Common myeloid progenitor, CD34-positive (primary cell): ENCODE results near the gene CRELD2.

Experiments
- CTCF ChIA-PET: fragments of 350-600 bp; sonication (Branson Sonifier 250); formaldehyde crosslinking; loops from one replicate; lab custom pipeline; 2021; ENCODE audit warnings: antibody characterized with exemption; lab: Charles Lee
- POLR2A ChIA-PET: fragments of 350-600 bp; sonication (Branson Sonifier 250); formaldehyde crosslinking; loops from one replicate; lab custom pipeline; 2021; ENCODE audit warnings: antibody characterized with exemption; lab: Charles Lee
- DNase-seq, 3 donors: peaks; one replicate each; pipeline versions ENCODE4 v3.0.0 to v3.0.0-alpha.2; 2013
- H3K27ac ChIP-seq, 2 experiments: 1 replicate in 1 of 2; 2 replicates in 1 of 2; pipeline ENCODE4 v1.7.0; 2013; ENCODE audit warnings: inconsistent platforms in 2 of 2, low read length in 2 of 2, mild to moderate bottlenecking in 2 of 2, low read depth in 1 of 2, moderate library complexity in 1 of 2; ENCODE audit not compliant: severe bottlenecking in 2 of 2, insufficient read depth in 1 of 2, poor library complexity in 1 of 2
- H3K27me3 ChIP-seq, 5 experiments: replicated peaks in 2 of 5; 1 replicate in 3 of 5; 2 replicates in 2 of 5; pipeline versions ENCODE4 v1.6.1 to v1.7.0; 2013; ENCODE audit warnings: low read length in 4 of 5, mild to moderate bottlenecking in 2 of 5, moderate library complexity in 2 of 5, inconsistent platforms in 1 of 5; ENCODE audit not compliant: insufficient read depth in 5 of 5, control insufficient read depth in 4 of 5
- H3K36me3 ChIP-seq, 4 experiments: 1 replicate in 2 of 4; 2 replicates in 2 of 4; pipeline versions ENCODE4 v1.6.1 to v1.7.0; 2013; ENCODE audit warnings: low read length in 3 of 4, control low read depth in 1 of 4, mild to moderate bottlenecking in 1 of 4; ENCODE audit not compliant: control insufficient read depth in 4 of 4, insufficient read depth in 4 of 4
- H3K4me1 ChIP-seq, 4 experiments: 1 replicate in 3 of 4; 2 replicates in 1 of 4; pipeline versions ENCODE4 v1.6.1 to v1.7.1; 2013; ENCODE audit warnings: low read length in 3 of 4, mild to moderate bottlenecking in 3 of 4, control low read depth in 1 of 4, inconsistent platforms in 1 of 4, moderate library complexity in 1 of 4; ENCODE audit not compliant: control insufficient read depth in 4 of 4, insufficient read depth in 4 of 4; ENCODE audit errors: control extremely low read depth in 1 of 4
- H3K4me3 ChIP-seq, 7 experiments: 1 replicate in 4 of 7; 2 replicates in 3 of 7; pipeline versions ENCODE4 v1.5.1 to v1.7.0; 2013; ENCODE audit warnings: mild to moderate bottlenecking in 7 of 7, low read length in 6 of 7, moderate library complexity in 6 of 7, inconsistent platforms in 2 of 7, low read depth in 2 of 7, control low read depth in 1 of 7; ENCODE audit not compliant: insufficient read depth in 4 of 7, control insufficient read depth in 1 of 7; ENCODE audit errors: extremely low read depth in 1 of 7
- H3K9me3 ChIP-seq, 5 experiments: 1 replicate in 4 of 5; 2 replicates in 1 of 5; pipeline versions ENCODE4 v1.6.1 to v1.7.1; 2013; ENCODE audit warnings: low read length in 4 of 5, mild to moderate bottlenecking in 2 of 5, inconsistent platforms in 1 of 5, low read depth in 1 of 5, moderate library complexity in 1 of 5; ENCODE audit not compliant: control insufficient read depth in 4 of 5, insufficient read depth in 2 of 5; ENCODE audit errors: control extremely low read depth in 1 of 5
- WGBS: methylation state at CpG from one replicate; pipeline ENCODE4 v1.1.5; 2013; ENCODE audit not compliant: insufficient coverage; 5-methylcytosine and 5-hydroxymethylcytosine counted together

The CRELD2 gene

DNA sequence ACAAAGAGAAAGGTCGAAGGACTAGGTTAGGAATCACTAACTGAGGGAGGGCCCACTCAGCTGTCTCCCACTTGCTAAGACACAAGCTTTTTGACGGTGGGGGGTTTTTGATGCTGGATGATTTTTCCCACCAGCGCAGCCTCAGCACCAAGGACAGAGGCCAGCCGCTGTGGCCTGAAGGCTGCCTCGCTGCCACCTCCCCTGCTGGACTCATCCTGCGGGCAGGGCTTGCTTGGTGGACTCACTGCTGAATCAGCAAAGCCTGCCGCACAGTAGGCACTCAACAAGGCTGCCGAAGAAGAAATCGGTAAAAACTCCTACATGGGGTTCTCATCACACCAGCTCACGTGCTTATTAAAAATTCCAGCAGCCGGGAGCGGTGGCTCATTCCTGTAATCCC is 2.8 kb upstream of the CRELD2 start:
- POLR2A ChIA-PET: no interaction called here
- Histone ChIP-seq H3K27me3 (no peaks in the 10 kb centered on the region), H3K4me3 (no peak overlapping the region), H3K27ac (no peak overlapping the region), H3K4me1 (peaks cover 2 to 25% (median 18%) of the 10 kb centered on the region in 4 experiments), H3K9me3 (no peaks in the 10 kb centered on the region), H3K36me3 (peaks cover 0 to 36% (median 20%) of the 10 kb centered on the region in 4 experiments)
- CTCF ChIA-PET: interaction anchor here (1.8 kb wide), 1 partner anchor 15 kb away, joined by 4 read pairs; no protein-coding TSS in a partner anchor
- 89% methylated on average over 11 of the region's 12 CpGs for WGBS
- DNase-seq: no peak

DNA sequence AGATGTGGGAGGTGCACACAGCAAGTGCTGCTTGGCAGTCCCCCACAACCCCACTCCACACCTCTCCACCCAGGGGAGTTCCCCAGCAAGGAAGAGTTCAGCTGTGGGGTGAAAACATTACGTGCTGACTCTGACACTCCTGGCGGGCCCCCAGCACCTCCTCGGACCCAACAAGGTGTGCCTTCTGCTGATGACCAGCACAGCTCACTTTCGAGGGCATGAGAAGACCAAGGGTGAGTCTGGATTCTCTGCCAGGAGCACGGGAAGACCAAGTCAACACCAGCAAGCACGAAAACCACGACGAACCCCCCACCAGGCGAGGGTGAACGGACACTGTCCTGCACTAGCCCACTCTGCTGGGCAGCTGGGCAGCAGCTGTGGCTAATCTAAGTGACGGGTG is 1.6 kb upstream of the CRELD2 start:
- Histone ChIP-seq H3K27me3 (no peaks in the 10 kb centered on the region), H3K9me3 (no peaks in the 10 kb centered on the region), H3K27ac (no peak overlapping the region), H3K4me1 (peaks cover 2 to 25% (median 18%) of the 10 kb centered on the region in 4 experiments), H3K4me3 (peak overlapping the region in 2 of 7 experiments; percentile 12 to 89), H3K36me3 (peaks cover 0 to 40% (median 17%) of the 10 kb centered on the region in 4 experiments)
- POLR2A ChIA-PET: interaction anchor here (1.1 to 2.4 kb wide), 2 partner anchors 62 to 88 kb away, joined by 3 to 17 read pairs; no protein-coding TSS in a partner anchor
- no peak for DNase-seq
- CTCF ChIA-PET: interaction anchor here (0.6 to 0.9 kb wide), 2 partner anchors 56 to 134 kb away, joined by 3 to 4 read pairs; no protein-coding TSS in a partner anchor
- WGBS: 89% methylated on average over 11 of the region's 11 CpGs

DNA sequence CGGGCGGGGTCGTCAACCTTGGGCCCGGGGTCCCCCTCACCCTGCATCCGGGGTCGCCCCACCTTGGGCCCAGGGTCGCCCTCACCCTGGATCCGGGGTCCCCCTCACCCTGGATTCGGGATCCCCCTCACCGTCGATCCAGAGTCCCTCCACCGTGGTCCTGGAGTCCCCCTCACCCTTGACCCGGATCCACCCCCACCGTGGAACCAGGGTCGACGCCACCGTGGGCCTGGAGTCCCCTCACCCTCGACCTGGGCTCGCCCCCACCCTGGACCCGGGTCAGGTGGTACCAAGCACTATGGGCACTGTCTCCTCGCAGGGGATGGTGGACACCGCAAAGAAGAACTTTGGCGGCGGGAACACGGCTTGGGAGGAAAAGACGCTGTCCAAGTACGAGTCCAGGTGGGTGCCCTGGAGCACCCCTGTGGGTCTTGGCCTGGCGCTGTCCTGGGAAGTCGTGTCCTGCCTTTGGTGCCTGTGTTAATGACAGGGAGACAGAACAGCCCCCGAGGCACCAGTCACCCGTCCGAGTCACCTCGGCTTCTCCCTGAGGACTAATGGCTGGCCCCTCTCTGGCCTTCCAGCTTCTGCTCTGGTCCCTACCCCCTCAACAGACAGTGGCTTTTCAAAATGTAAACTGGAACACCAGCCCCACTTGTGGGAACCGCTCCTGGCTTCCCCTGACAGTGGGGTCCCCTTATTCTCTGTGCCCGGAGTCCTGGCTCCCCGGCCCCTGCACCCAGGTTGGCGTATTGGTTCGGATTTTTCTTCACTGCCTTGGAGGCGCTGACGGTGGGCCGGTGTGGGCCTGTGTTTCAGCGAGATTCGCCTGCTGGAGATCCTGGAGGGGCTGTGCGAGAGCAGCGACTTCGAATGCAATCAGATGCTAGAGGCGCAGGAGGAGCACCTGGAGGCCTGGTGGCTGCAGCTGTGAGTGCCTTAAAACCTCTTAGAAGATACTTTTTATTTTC is 762 bp downstream of the CRELD2 start:
- Histone ChIP-seq H3K36me3 (peaks cover 0 to 22% (median under 1%) of the 10 kb centered on the region in 4 experiments), H3K27me3 (no peaks in the 10 kb centered on the region), H3K27ac (peak overlapping the region in 1 of 2 experiments; percentile 34), H3K4me3 (peak overlapping the region in 6 of 7 experiments; percentile 30 to 89 (median 78)), H3K9me3 (no peaks in the 10 kb centered on the region), H3K4me1 (peaks cover 7 to 31% (median 27%) of the 10 kb centered on the region in 4 experiments)
- ChIA-PET POLR2A (interaction anchor here (0.9 to 2.4 kb wide), 4 partner anchors 11 to 109 kb away, joined by 3 to 17 read pairs (median 6); no protein-coding TSS in a partner anchor), CTCF (interaction anchor here (0.8 kb wide), 1 partner anchor 11 kb away, joined by 3 read pairs; no protein-coding TSS in a partner anchor)
- 52% methylated on average over 40 of the region's 47 CpGs for WGBS
- DNase-seq: no peak

DNA sequence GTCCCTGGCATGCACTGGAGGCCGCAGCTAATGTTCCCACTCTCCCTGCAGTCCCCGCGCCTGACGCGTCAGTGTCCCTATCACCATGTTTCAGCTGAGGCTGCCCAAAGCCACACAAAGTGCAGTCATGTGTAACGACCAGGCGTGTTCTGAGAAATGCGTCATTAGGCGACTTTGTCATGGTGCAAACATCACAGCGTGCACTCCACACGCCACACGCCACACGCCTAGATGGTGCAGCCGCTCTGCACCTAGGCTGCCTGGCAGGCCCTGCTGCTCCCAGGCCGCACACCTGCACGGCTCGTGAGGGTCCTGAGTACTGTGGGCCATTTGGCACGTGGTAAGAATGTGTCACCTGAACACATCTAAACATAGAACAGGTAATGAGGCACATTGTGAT is 2.4 kb downstream of the CRELD2 start:
- H3K4me1 ChIP-seq: peaks cover 9 to 46% (median 43%) of the 10 kb centered on the region in 4 experiments
- WGBS: 87% methylated on average over 18 of the region's 18 CpGs
- peaks cover 0 to 22% (median 0%) of the 10 kb centered on the region in 4 experiments for H3K36me3 ChIP-seq
- CTCF ChIA-PET: no interaction called here
- POLR2A ChIA-PET: interaction anchor here (1.4 kb wide), 1 partner anchor 13 kb away, joined by 4 read pairs; no protein-coding TSS in a partner anchor
- H3K4me3 ChIP-seq: no peak overlapping the region
- no peaks in the 10 kb centered on the region for H3K9me3 ChIP-seq
- H3K27me3 ChIP-seq: no peaks in the 10 kb centered on the region
- no peak overlapping the region for H3K27ac ChIP-seq
- no peak for DNase-seq

DNA sequence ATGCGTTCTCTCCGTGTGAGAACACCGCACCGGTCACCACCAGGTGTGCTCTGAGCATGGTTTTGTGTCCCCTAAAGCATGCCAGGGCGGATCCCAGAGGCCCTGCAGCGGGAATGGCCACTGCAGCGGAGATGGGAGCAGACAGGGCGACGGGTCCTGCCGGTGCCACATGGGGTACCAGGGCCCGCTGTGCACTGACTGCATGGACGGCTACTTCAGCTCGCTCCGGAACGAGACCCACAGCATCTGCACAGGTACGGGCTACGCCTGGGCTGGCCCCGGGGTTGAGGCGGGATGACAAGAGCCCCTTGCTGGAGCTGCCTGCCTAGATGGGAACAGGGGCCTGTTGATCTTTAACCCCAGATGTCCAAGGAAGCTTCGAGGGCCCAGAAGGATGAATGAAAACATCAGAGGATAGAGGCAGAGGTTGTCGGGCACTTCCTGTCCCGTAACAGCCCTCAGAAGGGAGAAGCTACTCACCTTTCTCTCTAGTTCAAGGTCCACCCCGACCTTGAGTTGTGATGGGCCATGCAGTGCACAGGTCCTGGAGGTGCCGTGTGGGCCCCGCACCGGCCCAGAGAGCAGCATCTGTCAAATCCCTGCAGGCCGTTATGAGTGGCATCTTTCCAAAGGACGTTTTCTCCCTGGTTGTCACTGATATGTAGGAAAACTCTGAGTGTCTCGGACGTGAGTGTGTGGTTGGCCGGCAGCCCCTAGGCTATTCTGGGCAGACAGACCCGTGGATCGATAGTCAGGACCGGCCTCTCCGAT is 3.3 kb downstream of the CRELD2 start:
- POLR2A ChIA-PET: no interaction called here
- H3K4me1 ChIP-seq: peaks cover 12 to 52% (median 47%) of the 10 kb centered on the region in 4 experiments
- H3K9me3 ChIP-seq: no peaks in the 10 kb centered on the region
- peaks cover 0 to 22% (median 0%) of the 10 kb centered on the region in 4 experiments for H3K36me3 ChIP-seq
- H3K27me3 ChIP-seq: no peaks in the 10 kb centered on the region
- WGBS: 99% methylated on average over 32 of the region's 35 CpGs
- DNase-seq: no peak
- no peak overlapping the region for H3K4me3 ChIP-seq
- CTCF ChIA-PET: interaction anchor here (1.3 kb wide), 1 partner anchor 31 kb away, joined by 5 read pairs; no protein-coding TSS in a partner anchor
- H3K27ac ChIP-seq: no peak overlapping the region

DNA sequence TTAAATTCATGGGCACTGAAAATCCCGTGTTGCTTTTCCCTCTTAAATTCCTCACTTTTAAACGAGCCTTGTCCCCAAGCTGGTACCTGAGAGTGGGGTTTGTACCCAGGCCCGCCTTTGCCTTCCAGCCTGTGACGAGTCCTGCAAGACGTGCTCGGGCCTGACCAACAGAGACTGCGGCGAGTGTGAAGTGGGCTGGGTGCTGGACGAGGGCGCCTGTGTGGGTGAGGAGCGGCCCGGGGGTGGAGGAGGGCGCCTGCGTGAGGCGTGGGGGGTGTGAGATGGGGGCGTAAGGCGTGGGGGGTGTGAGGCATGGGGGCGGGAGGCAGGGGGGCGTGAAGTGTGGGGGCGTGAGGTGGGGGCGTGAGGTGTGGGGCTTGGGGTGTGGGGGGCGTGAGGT is 4.0 kb downstream of the CRELD2 start:
- Histone ChIP-seq H3K27ac (no peak overlapping the region), H3K36me3 (peaks cover 0 to 22% (median 0%) of the 10 kb centered on the region in 4 experiments), H3K27me3 (no peaks in the 10 kb centered on the region), H3K9me3 (no peaks in the 10 kb centered on the region), H3K4me3 (no peak overlapping the region), H3K4me1 (peaks cover 12 to 49% (median 40%) of the 10 kb centered on the region in 4 experiments)
- ChIA-PET POLR2A (no interaction called here), CTCF (interaction anchor here (1.3 kb wide), 1 partner anchor 32 kb away, joined by 5 read pairs; no protein-coding TSS in a partner anchor)
- DNase-seq: no peak
- 100% methylated on average over 2 of the region's 22 CpGs for WGBS
